Neural progenitor cell (in vitro differentiated cells): ENCODE data around the gene SLC35B3. TPM values are rescaled to one million over a fixed set of nuclear protein-coding genes. Genes with fewer than 3 reads are reported as not detected.

Experiments used
- DNase-seq: peaks from one replicate; pipeline ENCODE4 v3.0.0-alpha.2; 2016; ENCODE audit warnings: low spot score
- H2AFZ ChIP-seq: fragments of 200-600 bp; sonication (generic); replicated peaks from 2 replicates; pipeline ENCODE4 v1.6.1; 2016; ENCODE audit warnings: antibody characterized with exemption
- H3F3A ChIP-seq: fragments of 200-600 bp; sonication (generic); 2 replicates; pipeline ENCODE4 v1.6.1; 2016; ENCODE audit warnings: antibody characterized with exemption, low read depth
- H3K27ac ChIP-seq: fragments of 200-600 bp; sonication (generic); 2 replicates; pipeline ENCODE4 v1.5.1; 2016; ENCODE audit warnings: mild to moderate bottlenecking
- H3K27me3 ChIP-seq: fragments of 200-600 bp; sonication (generic); 2 replicates; pipeline ENCODE4 v1.6.1; 2016; ENCODE audit warnings: mild to moderate bottlenecking, moderate library complexity
- H3K36me3 ChIP-seq: fragments of 200-600 bp; sonication (generic); 2 replicates; pipeline ENCODE4 v1.5.1; 2016
- H3K4me1 ChIP-seq: fragments of 200-600 bp; sonication (generic); 2 replicates; pipeline ENCODE4 v1.6.1; 2016; ENCODE audit warnings: mixed run types
- H3K4me2 ChIP-seq: fragments of 200-600 bp; sonication (generic); 2 replicates; pipeline ENCODE4 v1.6.1; 2016
- H3K4me3 ChIP-seq: fragments of 200-600 bp; sonication (generic); 2 replicates; pipeline ENCODE4 v1.5.1; 2016
- H3K79me2 ChIP-seq: fragments of 200-600 bp; sonication (generic); 2 replicates; pipeline ENCODE4 v1.6.1; 2016; ENCODE audit warnings: low read depth
- H3K9ac ChIP-seq: fragments of 200-600 bp; sonication (generic); 2 replicates; pipeline ENCODE4 v1.6.1; 2016
- H3K9me3 ChIP-seq: fragments of 200-600 bp; sonication (generic); 2 replicates; pipeline ENCODE4 v1.5.1; 2016; ENCODE audit warnings: low read depth
- H4K20me1 ChIP-seq: fragments of 200-600 bp; sonication (generic); 2 replicates; pipeline ENCODE4 v1.6.1; 2016; ENCODE audit warnings: low read depth
- H3K27ac Mint-ChIP-seq: 3 replicates; pipeline ENCODE4 v1.8.0; 2021; ENCODE audit warnings: mixed read lengths
- H3K27me3 Mint-ChIP-seq: 2 replicates; pipeline ENCODE4 v1.8.0; 2022; ENCODE audit warnings: low read depth, mild to moderate bottlenecking, inconsistent platforms, moderate library complexity, mixed read lengths; ENCODE audit not compliant: insufficient read depth
- H3K36me3 Mint-ChIP-seq: 3 replicates; pipeline ENCODE4 v1.8.0; 2021; ENCODE audit warnings: mixed read lengths
- H3K4me1 Mint-ChIP-seq: 3 replicates; pipeline ENCODE4 v1.8.0; 2021; ENCODE audit warnings: mixed read lengths
- H3K4me3 Mint-ChIP-seq: 3 replicates; pipeline ENCODE4 v1.8.0; 2021; ENCODE audit warnings: mild to moderate bottlenecking, moderate library complexity, mixed read lengths
- H3K9me3 Mint-ChIP-seq: 3 replicates; pipeline ENCODE4 v1.8.0; 2020; ENCODE audit warnings: mixed read lengths
- EZH2 ChIP-seq: fragments of 200-600 bp; sonication (generic); IDR thresholded peaks from 2 replicates; pipeline ENCODE4 v1.6.1; 2017; ENCODE audit warnings: antibody characterized with exemption, mild to moderate bottlenecking, moderate library complexity
- EZH2phosphoT487 ChIP-seq: fragments of 200-600 bp; sonication (generic); IDR thresholded peaks from 2 replicates; pipeline ENCODE4 v1.6.1; 2017; ENCODE audit warnings: antibody characterized with exemption
- total RNA-seq: library from RNA; depleted of rRNA; stranded (reverse); fragments of >200 nt; gene quantifications from 2 replicates; pipeline ENCODE4 v1.2.3, GENCODE V29; 2015; ENCODE audit warnings: low replicate concordance
- TF ChIP-seq, protein P1 (sequence below): fragments of 200-600 bp; sonication (generic); IDR thresholded peaks from 2 replicates; pipeline ENCODE4 v1.5.1; 2017; ENCODE audit warnings: antibody characterized with exemption, mild to moderate bottlenecking

Gene SLC35B3
- total RNA-seq = 6.6 and 8.1 TPM in 2 replicates

DNA sequence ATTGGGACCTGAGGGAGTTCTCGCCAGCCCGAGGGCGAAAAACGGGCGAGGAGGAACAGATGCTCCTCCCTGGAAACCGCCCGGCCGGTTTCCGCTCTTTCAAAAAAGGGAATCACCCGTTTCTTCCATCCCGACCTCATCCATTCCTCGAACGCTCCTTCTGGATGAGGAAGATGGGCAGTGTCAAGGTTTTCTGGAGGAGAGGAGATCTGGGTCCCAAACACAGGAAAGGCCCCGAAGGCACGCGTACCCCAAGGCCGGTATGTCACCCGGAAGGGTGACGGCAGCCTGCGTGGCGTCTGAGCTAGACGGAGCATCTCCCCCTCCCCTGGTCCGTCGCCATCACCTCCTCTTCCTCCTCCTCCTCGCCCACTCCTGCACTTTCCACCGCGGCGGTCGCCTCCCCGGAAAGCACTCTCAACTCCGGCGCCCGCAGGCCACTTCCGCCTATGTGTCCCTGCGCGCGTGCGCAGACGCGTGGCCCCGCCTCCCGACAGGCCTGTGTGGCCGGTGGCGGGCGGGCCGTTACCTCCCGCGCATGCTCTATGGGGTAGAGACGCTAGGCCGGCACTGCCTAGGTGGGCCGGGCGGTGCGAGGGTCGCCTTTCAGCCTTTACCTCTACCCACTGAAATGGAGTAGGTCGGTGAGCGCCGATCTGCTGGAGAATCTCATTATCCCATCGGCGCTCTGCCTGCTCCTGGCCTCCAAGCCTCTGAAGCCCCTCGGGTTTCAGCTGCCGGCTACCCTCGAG, at the start of gene SLC35B3:
TSS of gene SLC35B3 (minus strand) at position 453 of the 752 bp plus-strand sequence.
- TF ChIP-seq, protein P1, sequence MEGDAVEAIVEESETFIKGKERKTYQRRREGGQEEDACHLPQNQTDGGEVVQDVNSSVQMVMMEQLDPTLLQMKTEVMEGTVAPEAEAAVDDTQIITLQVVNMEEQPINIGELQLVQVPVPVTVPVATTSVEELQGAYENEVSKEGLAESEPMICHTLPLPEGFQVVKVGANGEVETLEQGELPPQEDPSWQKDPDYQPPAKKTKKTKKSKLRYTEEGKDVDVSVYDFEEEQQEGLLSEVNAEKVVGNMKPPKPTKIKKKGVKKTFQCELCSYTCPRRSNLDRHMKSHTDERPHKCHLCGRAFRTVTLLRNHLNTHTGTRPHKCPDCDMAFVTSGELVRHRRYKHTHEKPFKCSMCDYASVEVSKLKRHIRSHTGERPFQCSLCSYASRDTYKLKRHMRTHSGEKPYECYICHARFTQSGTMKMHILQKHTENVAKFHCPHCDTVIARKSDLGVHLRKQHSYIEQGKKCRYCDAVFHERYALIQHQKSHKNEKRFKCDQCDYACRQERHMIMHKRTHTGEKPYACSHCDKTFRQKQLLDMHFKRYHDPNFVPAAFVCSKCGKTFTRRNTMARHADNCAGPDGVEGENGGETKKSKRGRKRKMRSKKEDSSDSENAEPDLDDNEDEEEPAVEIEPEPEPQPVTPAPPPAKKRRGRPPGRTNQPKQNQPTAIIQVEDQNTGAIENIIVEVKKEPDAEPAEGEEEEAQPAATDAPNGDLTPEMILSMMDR = no peak
- TF ChIP-seq EZH2 (no peak), EZH2phosphoT487 (no peak)
- Histone ChIP-seq H3K36me3 (no peaks in the 10 kb centered on the region), H3K9me3 (no peaks in the 10 kb centered on the region), H3K27ac (no peak within 1 kb of the TSS), H2AFZ (peak within 1 kb of the TSS; percentile 89), H3K79me2 (peaks cover 31% of the 10 kb centered on the region), H3K4me1 (peaks cover 10% of the 10 kb centered on the region), H3F3A (no peaks in the 10 kb centered on the region), H3K9ac (peak within 1 kb of the TSS; percentile 82), H3K27me3 (no peaks in the 10 kb centered on the region), H3K4me3 (peak within 1 kb of the TSS; percentile 92), H3K4me2 (peak within 1 kb of the TSS; percentile 87), H4K20me1 (no peaks in the 10 kb centered on the region)
- Mint-ChIP-seq H3K4me3 (peak within 1 kb of the TSS; percentile 94), H3K9me3 (no peaks in the 10 kb centered on the region), H3K36me3 (no peaks in the 10 kb centered on the region), H3K4me1 (peaks cover 26% of the 10 kb centered on the region), H3K27ac (peak within 1 kb of the TSS; percentile 74), H3K27me3 (no peaks in the 10 kb centered on the region)
- peak; percentile 98 for DNase-seq

DNA sequence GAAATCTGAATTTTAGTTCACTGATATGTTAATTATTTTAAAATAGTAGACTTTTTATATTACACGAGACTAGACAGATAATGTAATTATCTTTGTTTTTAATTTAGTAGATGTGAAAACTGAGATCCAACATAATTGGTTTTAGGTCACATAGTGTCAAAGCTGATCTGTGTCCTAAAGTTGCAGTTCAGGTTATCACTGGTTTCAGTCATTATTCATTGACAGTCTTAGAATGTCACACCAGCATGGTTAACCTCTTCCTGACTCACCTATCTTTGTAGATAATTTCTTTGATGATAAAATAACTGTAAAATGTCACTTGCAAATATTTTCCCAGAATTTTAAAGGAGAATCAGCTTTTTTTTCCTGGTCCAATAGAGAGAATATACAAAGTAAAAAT, 48.3 kb upstream of the SLC35B3 start:
- H3K9ac ChIP-seq = no peak overlapping the region
- TF ChIP-seq EZH2 = no peak
- no peak for TF ChIP-seq EZH2phosphoT487
- TF ChIP-seq, protein P1 = no peak
- no peaks in the 10 kb centered on the region for H3F3A ChIP-seq
- peaks cover 2% of the 10 kb centered on the region for H3K36me3 Mint-ChIP-seq
- no peaks in the 10 kb centered on the region for H3K36me3 ChIP-seq
- H3K4me2 ChIP-seq = no peak overlapping the region
- H3K4me3 ChIP-seq = no peak overlapping the region
- no peaks in the 10 kb centered on the region for H3K27me3 Mint-ChIP-seq
- H3K27me3 ChIP-seq = no peaks in the 10 kb centered on the region
- no peak overlapping the region for H3K4me3 Mint-ChIP-seq
- H2AFZ ChIP-seq = no peak overlapping the region
- no peak overlapping the region for H3K27ac ChIP-seq
- H3K4me1 Mint-ChIP-seq = no peaks in the 10 kb centered on the region
- H4K20me1 ChIP-seq = no peaks in the 10 kb centered on the region
- no peaks in the 10 kb centered on the region for H3K4me1 ChIP-seq
- peaks cover 3% of the 10 kb centered on the region for H3K9me3 Mint-ChIP-seq
- no peaks in the 10 kb centered on the region for H3K79me2 ChIP-seq
- H3K27ac Mint-ChIP-seq = no peak overlapping the region
- DNase-seq = no peak
- H3K9me3 ChIP-seq = no peaks in the 10 kb centered on the region

DNA sequence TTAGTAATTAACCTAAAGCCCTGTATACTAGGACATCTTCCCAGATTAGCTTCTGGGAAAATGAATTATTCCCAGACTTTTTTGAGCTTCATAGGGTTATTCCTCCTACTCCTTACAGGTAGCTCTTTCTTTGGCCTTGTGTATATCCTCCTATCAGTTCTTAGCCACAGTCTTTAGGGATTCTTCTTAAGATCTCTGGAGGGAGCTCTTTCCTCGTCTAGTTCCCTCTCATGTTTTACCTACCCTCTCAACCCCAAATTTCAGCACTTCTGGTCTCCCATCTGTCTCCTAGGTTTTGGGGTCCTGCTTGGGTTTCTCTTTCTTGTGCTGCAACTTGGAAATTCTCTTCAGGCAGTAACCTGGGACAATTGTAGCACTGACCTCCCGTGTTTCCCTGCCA, 46.4 kb upstream of the SLC35B3 start:
- Mint-ChIP-seq H3K27me3 (no peaks in the 10 kb centered on the region), H3K9me3 (peaks cover 3% of the 10 kb centered on the region)

More for the DNA sequence above, 46.4 kb upstream of the SLC35B3 start:
- H2AFZ ChIP-seq = peak overlapping the region; percentile 53
- H3K36me3 ChIP-seq = no peaks in the 10 kb centered on the region
- no peak overlapping the region for H3K4me2 ChIP-seq
- peak; percentile 36 for DNase-seq
- Mint-ChIP-seq H3K4me3 (no peak overlapping the region), H3K36me3 (peaks cover 2% of the 10 kb centered on the region), H3K27ac (no peak overlapping the region), H3K4me1 (no peaks in the 10 kb centered on the region)
- no peaks in the 10 kb centered on the region for H3K4me1 ChIP-seq
- H3K4me3 ChIP-seq = no peak overlapping the region
- H4K20me1 ChIP-seq = no peaks in the 10 kb centered on the region
- H3K9ac ChIP-seq = no peak overlapping the region
- H3K9me3 ChIP-seq = no peaks in the 10 kb centered on the region
- no peaks in the 10 kb centered on the region for H3F3A ChIP-seq
- no peaks in the 10 kb centered on the region for H3K27me3 ChIP-seq
- H3K79me2 ChIP-seq = no peaks in the 10 kb centered on the region
- no peak overlapping the region for H3K27ac ChIP-seq
- no peak for TF ChIP-seq EZH2
- TF ChIP-seq, protein P1 = peak; percentile 56
